Glutamatergic neuron (in vitro differentiated cells): Measurements from ENCODE around the gene ISCA1. TPM values are rescaled to one million over a fixed set of nuclear protein-coding genes. Genes with fewer than 3 reads are reported as not detected.
A peak's percentile ranks its signal among the peaks of the same experiment; 100 is the strongest.

Experiments used
- DNase-seq: peaks from one replicate; pipeline ENCODE4 v3.0.0; 2022
- H3K27ac Mint-ChIP-seq: one replicate; pipeline ENCODE4 v1.8.0; 2020; ENCODE audit warnings: mild to moderate bottlenecking, mixed read lengths, inconsistent platforms; ENCODE audit not compliant: unreplicated experiment
- H3K27me3 Mint-ChIP-seq: one replicate; pipeline ENCODE4 v1.8.0; 2020; ENCODE audit warnings: mild to moderate bottlenecking, moderate library complexity, mixed read lengths, inconsistent platforms; ENCODE audit not compliant: unreplicated experiment
- H3K36me3 Mint-ChIP-seq: one replicate; pipeline ENCODE4 v1.8.0; 2020; ENCODE audit warnings: mild to moderate bottlenecking, mixed read lengths, inconsistent platforms; ENCODE audit not compliant: unreplicated experiment
- H3K4me1 Mint-ChIP-seq: one replicate; pipeline ENCODE4 v1.8.0; 2020; ENCODE audit warnings: mild to moderate bottlenecking, low read depth, mixed read lengths, inconsistent platforms; ENCODE audit not compliant: unreplicated experiment
- H3K4me3 Mint-ChIP-seq: one replicate; pipeline ENCODE4 v1.8.0; 2020; ENCODE audit warnings: mild to moderate bottlenecking, mixed read lengths, inconsistent platforms; ENCODE audit not compliant: unreplicated experiment
- H3K9me3 Mint-ChIP-seq: one replicate; pipeline ENCODE4 v1.8.0; 2020; ENCODE audit warnings: mild to moderate bottlenecking, moderate library complexity, mixed read lengths, inconsistent platforms; ENCODE audit not compliant: unreplicated experiment
- CTCF ChIP-seq: fragments of 200-600 bp; sonication (generic); IDR thresholded peaks from one replicate; pipeline ENCODE4 v1.5.0; 2021; ENCODE audit not compliant: partially characterized antibody, unreplicated experiment
- total RNA-seq: library from RNA; stranded (reverse); fragmentation: NEBNext Ultra II Directional; extraction: Animal tissue kit (Norgen Biotek cat#: 25700); gene quantifications from one replicate; pipeline ENCODE4 v1.2.1, GENCODE V29; 2021; ENCODE audit not compliant: unreplicated experiment

ISCA1 gene
- total RNA-seq, 1 donor from 2014 or later = 60.8 TPM

DNA sequence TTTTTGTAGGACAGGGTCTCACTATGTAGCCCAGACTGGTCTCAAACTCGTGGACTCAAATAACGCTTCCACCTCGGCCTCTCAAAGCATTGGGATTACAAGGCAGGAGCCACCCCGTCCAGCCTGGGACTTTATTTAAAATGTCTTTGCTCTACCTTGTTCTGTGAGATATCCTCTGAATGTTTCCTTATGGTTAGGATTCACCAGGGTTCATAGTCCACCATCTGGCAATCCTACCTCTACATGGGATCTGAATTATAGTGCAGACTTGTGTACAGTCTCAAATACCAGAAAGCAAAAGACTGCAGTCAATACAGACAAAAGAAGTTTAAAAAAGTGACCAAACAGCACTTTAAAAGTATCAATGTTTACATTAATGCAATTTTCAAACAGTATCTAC, 10.1 kb downstream of the ISCA1 start:
- H3K27ac Mint-ChIP-seq = no peak overlapping the region
- H3K4me1 Mint-ChIP-seq = peaks cover 4% of the 10 kb centered on the region
- TF ChIP-seq CTCF = no peak
- no peak for DNase-seq
- H3K4me3 Mint-ChIP-seq = no peak overlapping the region
- H3K36me3 Mint-ChIP-seq = no peaks in the 10 kb centered on the region
- H3K9me3 Mint-ChIP-seq = no peaks in the 10 kb centered on the region
- H3K27me3 Mint-ChIP-seq = no peaks in the 10 kb centered on the region

DNA sequence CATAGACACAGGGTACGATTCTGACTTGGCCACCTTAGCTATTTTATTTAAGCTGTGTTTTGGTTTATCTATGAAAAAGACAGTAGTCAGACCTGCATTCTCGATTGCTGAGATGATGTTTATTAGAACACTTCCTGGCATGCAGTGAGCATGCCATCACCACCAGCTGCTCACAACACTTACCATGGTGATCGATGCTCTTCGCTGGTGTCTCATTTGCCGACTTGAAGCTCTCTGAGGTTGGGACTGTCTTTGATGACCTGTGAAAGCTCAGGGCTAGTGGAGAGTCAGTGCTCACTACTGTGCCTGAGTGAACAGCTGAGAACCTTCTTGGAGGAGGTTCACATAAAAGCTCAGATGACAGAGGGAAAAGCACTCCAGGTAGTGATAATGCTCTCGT, 18.5 kb downstream of the ISCA1 start:
- H3K27ac Mint-ChIP-seq = no peak overlapping the region
- H3K9me3 Mint-ChIP-seq = peaks cover 2% of the 10 kb centered on the region
- H3K4me3 Mint-ChIP-seq = no peak overlapping the region
- peaks cover 7% of the 10 kb centered on the region for H3K36me3 Mint-ChIP-seq
- no peak for TF ChIP-seq CTCF
- no peak for DNase-seq
- peaks cover 5% of the 10 kb centered on the region for H3K27me3 Mint-ChIP-seq
- peaks cover 11% of the 10 kb centered on the region for H3K4me1 Mint-ChIP-seq

GRCh38 chr9:86262492-86262891, 19.8 kb downstream of the ISCA1 start:
- H3K36me3 Mint-ChIP-seq = peaks cover 7% of the 10 kb centered on the region
- peaks cover 19% of the 10 kb centered on the region for H3K4me1 Mint-ChIP-seq
- no peak for DNase-seq
- TF ChIP-seq CTCF = no peak
- peaks cover 10% of the 10 kb centered on the region for H3K27me3 Mint-ChIP-seq
- H3K27ac Mint-ChIP-seq = no peak overlapping the region
- no peak overlapping the region for H3K4me3 Mint-ChIP-seq
- H3K9me3 Mint-ChIP-seq = peaks cover 8% of the 10 kb centered on the region

DNA sequence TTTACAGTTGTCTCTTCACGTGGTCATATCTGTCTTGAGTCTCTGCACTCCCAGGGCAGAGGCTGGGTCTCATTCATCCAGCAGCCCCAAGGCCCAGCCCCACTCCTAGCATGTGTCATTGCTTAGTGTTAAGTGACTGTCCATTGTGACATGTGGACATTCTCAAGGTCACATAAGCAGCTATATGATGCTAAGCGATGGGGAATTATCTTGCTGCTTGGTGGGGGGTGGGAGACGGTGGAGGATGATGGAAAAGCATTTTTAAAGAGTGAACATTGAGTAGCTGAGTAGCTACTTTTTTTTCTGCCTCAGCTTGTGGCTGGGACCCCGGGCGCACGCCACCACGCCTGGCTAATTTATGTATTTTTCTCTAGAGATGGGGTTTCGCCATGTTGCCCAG, 22.8 kb downstream of the ISCA1 start, which contains the start of gene C9orf153:
Gene C9orf153, minus strand, starts transcription at position 101 of the 400 bp plus-strand sequence. CDS start 30,054 bp downstream, outside the sequence.
- peaks cover 12% of the 10 kb centered on the region for H3K27me3 Mint-ChIP-seq
- peak within 1 kb of the TSS; percentile 72 for H3K27ac Mint-ChIP-seq
- H3K4me1 Mint-ChIP-seq = peaks cover 22% of the 10 kb centered on the region
- no peak for DNase-seq
- H3K9me3 Mint-ChIP-seq = peaks cover 12% of the 10 kb centered on the region
- peak within 1 kb of the TSS; percentile 23 for H3K4me3 Mint-ChIP-seq
- H3K36me3 Mint-ChIP-seq = peaks cover 14% of the 10 kb centered on the region
- TF ChIP-seq CTCF = no peak

DNA sequence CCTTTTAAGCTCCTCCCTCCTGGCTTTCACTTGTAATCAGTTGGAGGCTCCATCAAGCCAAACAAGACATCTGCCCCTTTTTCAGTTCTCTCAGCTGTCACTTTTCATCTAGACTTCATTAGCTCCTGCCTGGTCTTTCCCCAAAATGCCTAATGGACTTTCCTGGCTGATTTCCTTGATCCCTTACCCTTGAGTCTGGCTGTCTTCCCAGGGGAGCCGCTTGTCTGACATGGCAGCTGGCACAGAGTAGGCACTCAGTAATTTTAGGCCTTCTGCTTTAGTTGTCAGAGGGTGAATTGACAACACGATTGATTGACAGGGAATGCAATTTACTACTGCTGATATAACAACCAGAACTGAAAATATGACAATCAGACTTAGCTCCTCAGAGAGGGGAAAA, 24.9 kb downstream of the ISCA1 start:
- Mint-ChIP-seq H3K27me3 (peaks cover 10% of the 10 kb centered on the region), H3K36me3 (peaks cover 14% of the 10 kb centered on the region), H3K27ac (peak overlapping the region; percentile 97), H3K9me3 (peaks cover 14% of the 10 kb centered on the region), H3K4me1 (peaks cover 22% of the 10 kb centered on the region), H3K4me3 (peak overlapping the region; percentile 79)
- TF ChIP-seq CTCF = no peak
- peak; percentile 81 for DNase-seq
